CD14-positive monocyte (primary cell): ENCODE data around the gene PPP2R3A. TPM values are rescaled to one million over a fixed set of nuclear protein-coding genes. Genes with fewer than 3 reads are reported as not detected.

ENCODE experiments used
- DNase-seq, 3 donors: peaks; one replicate each; pipeline ENCODE4 v3.0.0-alpha.2; 2011 to 2022
- H2AFZ ChIP-seq: 2 replicates; pipeline ENCODE4 v1.6.0; 2012; ENCODE audit warnings: mild to moderate bottlenecking, low read depth, low read length, inconsistent platforms; ENCODE audit not compliant: insufficient read depth, poor library complexity, severe bottlenecking
- H3K27ac ChIP-seq, 2 donors: 1 replicate in 1 of 2; 2 replicates in 1 of 2; pipeline ENCODE4 v1.5.1; 2012 to 2013; ENCODE audit warnings: low read length in 2 of 2, control low read depth in 1 of 2, inconsistent platforms in 1 of 2, low read depth in 1 of 2, mild to moderate bottlenecking in 1 of 2
- H3K27me3 ChIP-seq, 2 donors: one replicate each; pipeline versions ENCODE4 v1.6.0 to v1.6.1; 2011 to 2013; ENCODE audit warnings: low read length in 2 of 2; ENCODE audit not compliant: control insufficient read depth in 2 of 2, insufficient read depth in 2 of 2
- H3K36me3 ChIP-seq, 2 donors: replicated peaks in 1 of 2; 1 replicate in 1 of 2; 2 replicates in 1 of 2; pipeline versions ENCODE4 v1.5.1 to v1.6.1; 2012 to 2013; ENCODE audit warnings: low read length in 2 of 2, control low read depth in 1 of 2, inconsistent platforms in 1 of 2, mild to moderate bottlenecking in 1 of 2; ENCODE audit not compliant: insufficient read depth in 2 of 2, control insufficient read depth in 1 of 2
- H3K4me1 ChIP-seq, 2 donors: 1 replicate in 1 of 2; 2 replicates in 1 of 2; pipeline versions ENCODE4 v1.5.1 to v1.6.1; 2012 to 2013; ENCODE audit warnings: low read length in 2 of 2, control low read depth in 1 of 2, inconsistent platforms in 1 of 2, mild to moderate bottlenecking in 1 of 2, moderate library complexity in 1 of 2; ENCODE audit not compliant: insufficient read depth in 2 of 2, control insufficient read depth in 1 of 2
- H3K4me2 ChIP-seq: replicated peaks from 2 replicates; pipeline ENCODE3; 2012; ENCODE audit warnings: low read length, moderate library complexity, mild to moderate bottlenecking; ENCODE audit not compliant: poor library complexity, severe bottlenecking; ENCODE audit errors: extremely low read depth
- H3K4me3 ChIP-seq, 3 experiments: fragments of 200-600 bp in 1 of 3; sonication (generic) in 1 of 3; replicated peaks in 1 of 3; 1 replicate in 2 of 3; 2 replicates in 1 of 3; pipeline ENCODE4 v1.5.1; 2011 to 2013; ENCODE audit warnings: low read length in 3 of 3, mild to moderate bottlenecking in 3 of 3, control low read depth in 2 of 3, low read depth in 2 of 3, inconsistent platforms in 1 of 3, moderate library complexity in 1 of 3
- H3K79me2 ChIP-seq: 2 replicates; pipeline ENCODE4 v1.6.0; 2012; ENCODE audit warnings: mild to moderate bottlenecking, control low read depth, inconsistent platforms, low read length, moderate library complexity; ENCODE audit not compliant: insufficient read depth
- H3K9ac ChIP-seq: 2 replicates; pipeline ENCODE4 v1.6.0; 2017; ENCODE audit warnings: low read length, mild to moderate bottlenecking; ENCODE audit not compliant: insufficient read depth, poor library complexity, severe bottlenecking
- H3K9me3 ChIP-seq, 2 donors: replicated peaks in 1 of 2; 1 replicate in 1 of 2; 2 replicates in 1 of 2; pipeline versions ENCODE4 v1.5.1 to v1.6.1; 2012 to 2013; ENCODE audit warnings: low read length in 2 of 2, control low read depth in 1 of 2; ENCODE audit not compliant: control insufficient read depth in 1 of 2, insufficient read depth in 1 of 2
- H4K20me1 ChIP-seq: 2 replicates; pipeline ENCODE4 v1.6.0; 2012; ENCODE audit warnings: mild to moderate bottlenecking, low read length, control low read depth, moderate library complexity; ENCODE audit not compliant: insufficient read depth
- H3K27ac Mint-ChIP-seq, 7 donors: one replicate each; pipeline ENCODE4 v1.8.0; 2020; ENCODE audit warnings: mild to moderate bottlenecking in 7 of 7, mixed read lengths in 7 of 7, moderate library complexity in 6 of 7, inconsistent platforms in 2 of 7
- H3K27me3 Mint-ChIP-seq, 3 donors: one replicate each; pipeline ENCODE4 v1.8.0; 2021 to 2022; ENCODE audit warnings: low read depth in 3 of 3, mild to moderate bottlenecking in 3 of 3, mixed read lengths in 3 of 3, moderate library complexity in 3 of 3, inconsistent platforms in 1 of 3
- H3K36me3 Mint-ChIP-seq, 2 donors: one replicate each; pipeline ENCODE4 v1.8.0; 2020; ENCODE audit warnings: mixed read lengths in 2 of 2, inconsistent platforms in 1 of 2, mild to moderate bottlenecking in 1 of 2
- H3K4me1 Mint-ChIP-seq: one replicate; pipeline ENCODE4 v1.8.0; 2020; ENCODE audit warnings: mild to moderate bottlenecking, mixed read lengths
- H3K4me3 Mint-ChIP-seq, 2 donors: one replicate each; pipeline ENCODE4 v1.8.0; 2020; ENCODE audit warnings: mild to moderate bottlenecking in 2 of 2, mixed read lengths in 2 of 2, moderate library complexity in 1 of 2
- H3K9me3 Mint-ChIP-seq, 7 donors: one replicate each; pipeline ENCODE4 v1.8.0; 2020 to 2022; ENCODE audit warnings: mixed read lengths in 7 of 7, mild to moderate bottlenecking in 6 of 7, moderate library complexity in 6 of 7, inconsistent platforms in 2 of 7
- CTCF ChIP-seq: fragments of 200-600 bp; IDR thresholded peaks from one replicate; pipeline ENCODE4 v1.8.0; 2022; ENCODE audit warnings: antibody characterized with exemption, mild to moderate bottlenecking
- whole genome bisulfite sequencing: methylation state at CpG from one replicate; pipeline ENCODE4 v1.1.5; 2013; ENCODE audit warnings: missing lambda C conversion rate; ENCODE audit not compliant: insufficient coverage; 5-methylcytosine and 5-hydroxymethylcytosine counted together
- intact Hi-C, 2 donors: fragments of 100-400 bp; cut with micrococcal nuclease; formaldehyde crosslinking; loops; one replicate each; pipeline versions ENCODE4 v1.15.0 to v1.15.1; 2023
- polyA plus RNA-seq, 3 donors: library from polyadenylated mRNA; depleted of rRNA in 1 of 3; unstranded in 2 of 3; stranded (reverse) in 1 of 3; fragments of 300-500 nt in 2 of 3; fragments of >200 nt in 1 of 3; fragmentation: Illumina TruSeq in 2 of 3; gene quantifications; 1 replicate in 2 of 3; 2 replicates in 1 of 3; pipeline ENCODE4 v1.2.3, GENCODE V29; 2012 to 2021

PPP2R3A gene
- polyA plus RNA-seq, 3 donors, result 0.09 to 0.15 (median 0.10) TPM

GRCh38 chr3:135950941-135951340, 14.6 kb upstream of the PPP2R3A start:
- Histone ChIP-seq H3K9me3 (no peaks in the 10 kb centered on the region), H3K4me1 (no peaks in the 10 kb centered on the region), H3K27ac (no peak overlapping the region), H3K27me3 (no peaks in the 10 kb centered on the region), H2AFZ (no peak overlapping the region), H3K36me3 (no peaks in the 10 kb centered on the region), H3K4me3 (no peak overlapping the region), H3K4me2 (no peak overlapping the region), H4K20me1 (no peaks in the 10 kb centered on the region), H3K79me2 (no peaks in the 10 kb centered on the region), H3K9ac (no peak overlapping the region)
- no peaks in the 10 kb centered on the region for H3K4me1 Mint-ChIP-seq
- peaks cover 0 to 10% (median 4%) of the 10 kb centered on the region in 7 donors for H3K9me3 Mint-ChIP-seq
- TF ChIP-seq CTCF, result no peak
- DNase-seq, result no peak
- peaks cover 1 to 7% (median 2%) of the 10 kb centered on the region in 3 donors for H3K27me3 Mint-ChIP-seq
- no peak overlapping the region for H3K4me3 Mint-ChIP-seq
- WGBS, result 100% methylated on average over 1 of the region's 2 CpGs
- no peak overlapping the region for H3K27ac Mint-ChIP-seq
- intact Hi-C loops, result no loop called here
- H3K36me3 Mint-ChIP-seq, result no peaks in the 10 kb centered on the region

GRCh38 chr3:135964160-135964955, 1.2 kb upstream of the PPP2R3A start:
- Histone ChIP-seq H3K9ac (no peak overlapping the region), H3K4me3 (no peak overlapping the region), H3K4me2 (no peak overlapping the region), H4K20me1 (no peaks in the 10 kb centered on the region), H2AFZ (no peak overlapping the region), H3K79me2 (no peaks in the 10 kb centered on the region), H3K27ac (no peak overlapping the region), H3K4me1 (peaks cover 7 to 11% of the 10 kb centered on the region in 2 donors), H3K27me3 (peaks cover 18 to 28% of the 10 kb centered on the region in 2 donors), H3K9me3 (peaks cover 0 to 8% of the 10 kb centered on the region in 2 donors), H3K36me3 (no peaks in the 10 kb centered on the region)
- Mint-ChIP-seq H3K9me3 (peaks cover 5 to 19% (median 9%) of the 10 kb centered on the region in 7 donors), H3K4me1 (peaks cover 10% of the 10 kb centered on the region), H3K4me3 (peak overlapping the region in 1 of 2 donors; percentile 84), H3K27ac (peak overlapping the region in 1 of 7 donors; percentile 51), H3K27me3 (peaks cover 21 to 32% (median 22%) of the 10 kb centered on the region in 3 donors), H3K36me3 (peaks cover 0 to 3% of the 10 kb centered on the region in 2 donors)
- no peak for DNase-seq
- intact Hi-C loops, result no loop called here
- no CpG with 5 or more reads among the region's 1 CpG for WGBS
- no peak for TF ChIP-seq CTCF
